Measurements from ENCODE around the gene NTSR1. TPM values are rescaled to one million over a fixed set of nuclear protein-coding genes. Genes with fewer than 3 reads are reported as not detected.
A peak's percentile ranks its signal among the peaks of the same experiment; 100 is the strongest.

Gene NTSR1
- total RNA-seq, 3 donors from 2014 or later (not counting 1 experiment from before 2014, with no cell fraction given) = 0.11 to 0.45 TPM; not detected in 1

GRCh38 chr20:62737271-62737811 lies 28.7 kb downstream of the NTSR1 start:
- H3K4me1 Mint-ChIP-seq = peaks cover 12 to 16% of the 10 kb centered on the region in 2 donors

DNA sequence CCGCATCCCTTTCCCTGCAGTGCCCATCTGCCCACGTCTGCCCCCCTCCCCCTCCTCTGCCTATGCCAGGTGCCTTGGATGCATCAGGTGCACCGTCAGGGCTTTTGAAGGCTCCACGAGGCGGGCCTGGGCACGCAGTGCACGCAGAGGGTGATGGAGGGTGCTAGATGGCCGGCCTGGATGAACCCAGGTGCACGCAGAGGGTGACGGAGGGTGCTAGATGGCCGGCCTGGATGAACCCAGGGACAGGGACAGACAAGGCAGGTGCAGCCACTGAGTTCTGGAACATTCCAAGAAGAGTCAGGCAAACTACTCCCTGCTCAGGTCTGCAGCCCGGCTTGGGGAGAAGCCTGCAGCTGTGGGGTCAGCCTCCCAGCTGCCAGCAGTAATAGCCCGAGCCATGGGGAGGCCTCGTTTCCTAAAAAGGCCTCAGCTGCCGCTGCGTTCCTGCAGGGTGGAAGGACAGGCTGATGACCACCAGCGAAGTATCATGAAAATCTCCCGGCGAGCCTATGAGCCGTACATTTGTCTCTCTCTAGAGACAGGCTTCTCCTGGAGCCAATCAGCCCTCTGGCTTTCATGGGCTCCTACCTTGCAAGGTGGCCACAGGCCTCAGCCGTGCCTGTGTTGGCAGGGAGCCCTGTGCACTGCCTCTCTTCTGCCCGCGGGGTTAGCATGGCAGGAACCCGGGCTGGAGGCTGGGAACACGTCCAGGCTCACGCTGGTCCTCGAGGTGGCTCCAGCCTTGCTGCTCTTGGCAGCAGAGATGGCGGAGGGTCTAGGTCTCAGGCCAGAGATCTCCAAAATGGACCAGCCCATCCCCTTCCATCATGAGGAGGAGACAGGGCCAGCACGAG lies 29.6 kb downstream of the NTSR1 start:
- H3K4me1 Mint-ChIP-seq = peaks cover 12 to 16% of the 10 kb centered on the region in 2 donors
- Histone ChIP-seq H3K4me1 (ENCODE audit: control insufficient read depth, insufficient read depth, low read length) (peaks cover 63% of the 10 kb centered on the region), H3K9me3 (ENCODE audit: control insufficient read depth, insufficient read depth, low read length) (no peaks in the 10 kb centered on the region)

More at GRCh38 chr20:62737271-62737811, 28.7 kb downstream of the NTSR1 start:
- intact Hi-C loops (cut with micrococcal nuclease) = no loop called here
- H3K36me3 ChIP-seq (ENCODE audit: control insufficient read depth, insufficient read depth, low read length) = no peaks in the 10 kb centered on the region
- H3K4me1 ChIP-seq (ENCODE audit: control insufficient read depth, insufficient read depth, low read length) = peaks cover 54% of the 10 kb centered on the region
- no peaks in the 10 kb centered on the region for H3K27me3 ChIP-seq (ENCODE audit: control insufficient read depth, insufficient read depth, low read length)
- H3K36me3 Mint-ChIP-seq = no peaks in the 10 kb centered on the region
- H3K9me3 Mint-ChIP-seq = no peaks in the 10 kb centered on the region
- H3K27ac Mint-ChIP-seq = no peak overlapping the region
- H3K4me3 Mint-ChIP-seq = no peak overlapping the region
- no peaks in the 10 kb centered on the region for H3K27me3 Mint-ChIP-seq (ENCODE audit: low read depth in 2 of 2)
- TF ChIP-seq, protein P1, sequence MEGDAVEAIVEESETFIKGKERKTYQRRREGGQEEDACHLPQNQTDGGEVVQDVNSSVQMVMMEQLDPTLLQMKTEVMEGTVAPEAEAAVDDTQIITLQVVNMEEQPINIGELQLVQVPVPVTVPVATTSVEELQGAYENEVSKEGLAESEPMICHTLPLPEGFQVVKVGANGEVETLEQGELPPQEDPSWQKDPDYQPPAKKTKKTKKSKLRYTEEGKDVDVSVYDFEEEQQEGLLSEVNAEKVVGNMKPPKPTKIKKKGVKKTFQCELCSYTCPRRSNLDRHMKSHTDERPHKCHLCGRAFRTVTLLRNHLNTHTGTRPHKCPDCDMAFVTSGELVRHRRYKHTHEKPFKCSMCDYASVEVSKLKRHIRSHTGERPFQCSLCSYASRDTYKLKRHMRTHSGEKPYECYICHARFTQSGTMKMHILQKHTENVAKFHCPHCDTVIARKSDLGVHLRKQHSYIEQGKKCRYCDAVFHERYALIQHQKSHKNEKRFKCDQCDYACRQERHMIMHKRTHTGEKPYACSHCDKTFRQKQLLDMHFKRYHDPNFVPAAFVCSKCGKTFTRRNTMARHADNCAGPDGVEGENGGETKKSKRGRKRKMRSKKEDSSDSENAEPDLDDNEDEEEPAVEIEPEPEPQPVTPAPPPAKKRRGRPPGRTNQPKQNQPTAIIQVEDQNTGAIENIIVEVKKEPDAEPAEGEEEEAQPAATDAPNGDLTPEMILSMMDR (IDR thresholded peaks at IDR 0.05) = no peak
- H3K27ac ChIP-seq (ENCODE audit: low read length) = no peak overlapping the region
- ATAC-seq (no peak), DNase-seq (no peak)
- WGBS (ENCODE audit: insufficient coverage) = 83% methylated on average over 20 of the region's 20 CpGs
- no peak overlapping the region for H3K4me3 ChIP-seq (ENCODE audit: low read length)
- no peaks in the 10 kb centered on the region for H3K9me3 ChIP-seq (ENCODE audit: control insufficient read depth, insufficient read depth, low read length)

DNA sequence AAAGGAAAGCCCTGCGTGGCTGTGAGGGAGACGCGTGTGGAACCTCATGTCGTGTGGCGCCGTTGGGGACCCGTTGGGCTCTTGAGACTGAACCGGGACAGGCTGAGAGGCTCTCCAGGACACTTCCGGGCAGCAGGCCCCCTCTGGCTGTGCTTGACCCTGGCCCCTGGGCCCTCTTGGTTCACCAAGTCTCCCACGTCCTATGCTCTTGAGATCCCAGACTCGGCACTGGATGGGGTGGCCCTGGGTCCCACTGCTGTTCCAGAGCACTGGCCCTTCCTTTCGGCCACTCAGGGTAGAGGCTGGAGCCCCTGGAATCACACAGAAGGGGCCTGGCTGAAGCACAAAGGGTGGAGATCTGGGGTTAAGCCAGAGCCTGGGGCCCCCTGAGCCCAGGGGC lies 30.4 kb downstream of the NTSR1 start:
- H3K9me3 ChIP-seq (ENCODE audit: control insufficient read depth, insufficient read depth, low read length) = no peaks in the 10 kb centered on the region
- H3K27ac Mint-ChIP-seq = peak overlapping the region; percentile 95
- intact Hi-C loops (cut with micrococcal nuclease) = no loop called here
- H3K9me3 Mint-ChIP-seq = no peaks in the 10 kb centered on the region
- ATAC-seq = no peak
- H3K4me3 Mint-ChIP-seq = peak overlapping the region; percentile 92
- H3K36me3 ChIP-seq (ENCODE audit: control insufficient read depth, insufficient read depth, low read length) = no peaks in the 10 kb centered on the region
- TF ChIP-seq, protein P1 (IDR thresholded peaks at IDR 0.05) = no peak
- H3K27me3 ChIP-seq (ENCODE audit: control insufficient read depth, insufficient read depth, low read length) = no peaks in the 10 kb centered on the region
- 92% methylated on average over 12 of the region's 12 CpGs for WGBS (ENCODE audit: insufficient coverage)
- H3K4me3 ChIP-seq (ENCODE audit: low read length) = no peak overlapping the region
- H3K27ac ChIP-seq (ENCODE audit: low read length) = peak overlapping the region; percentile 57
- H3K36me3 Mint-ChIP-seq = no peaks in the 10 kb centered on the region
- H3K4me1 Mint-ChIP-seq = peaks cover 12 to 21% of the 10 kb centered on the region in 2 donors
- DNase-seq = no peak
- no peaks in the 10 kb centered on the region for H3K27me3 Mint-ChIP-seq (ENCODE audit: low read depth in 2 of 2)
- peaks cover 63% of the 10 kb centered on the region for H3K4me1 ChIP-seq (ENCODE audit: control insufficient read depth, insufficient read depth, low read length)

More for the DNA sequence above, 29.6 kb downstream of the NTSR1 start:
- Histone ChIP-seq H3K27me3 (ENCODE audit: control insufficient read depth, insufficient read depth, low read length) (no peaks in the 10 kb centered on the region), H3K27ac (ENCODE audit: low read length) (no peak overlapping the region), H3K4me3 (ENCODE audit: low read length) (no peak overlapping the region), H3K36me3 (ENCODE audit: control insufficient read depth, insufficient read depth, low read length) (no peaks in the 10 kb centered on the region)
- DNase-seq (no peak), ATAC-seq (no peak)
- TF ChIP-seq, protein P1 (IDR thresholded peaks at IDR 0.05) = no peak
- Mint-ChIP-seq H3K9me3 (no peaks in the 10 kb centered on the region), H3K4me3 (peak overlapping the region; percentile 21), H3K27me3 (ENCODE audit: low read depth in 2 of 2) (no peaks in the 10 kb centered on the region), H3K36me3 (no peaks in the 10 kb centered on the region), H3K27ac (peak overlapping the region; percentile 95)
- 93% methylated on average over 29 of the region's 29 CpGs for WGBS (ENCODE audit: insufficient coverage)
- intact Hi-C loops (cut with micrococcal nuclease) = no loop called here

Data from natural killer cell (primary cell).